MV-4-11 (cell line): ENCODE results near the gene WDR91.
A peak's percentile ranks its signal among the peaks of the same experiment; 100 is the strongest.
"Not testable (repeated sequence)": the region's sequence is repeated elsewhere in the genome, so short reads cannot be mapped to it uniquely, and the experiment has no call there.

Source experiments
- DNase-seq: peaks from one replicate; lab custom pipeline; 2025; lab: John Stamatoyannopoulos, UW

The WDR91 gene

GRCh38 chr7:135179321-135179925 lies 31.9 kb downstream of the WDR91 start:
- no peak for DNase-seq

- DNase-seq: no peak
Measured at GRCh38 chr7:135178364-135178763, 33.0 kb downstream of the WDR91 start.

- DNase-seq: no peak
Measured at GRCh38 chr7:135177028-135177696, 34.2 kb downstream of the WDR91 start.

- DNase-seq: no peak
Measured at GRCh38 chr7:135175931-135176330, 35.4 kb downstream of the WDR91 start.

GRCh38 chr7:135174941-135175340 lies 36.4 kb downstream of the WDR91 start:
- no peak for DNase-seq

- DNase-seq: not testable (repeated sequence)
Measured at GRCh38 chr7:135173916-135174315, 37.4 kb downstream of the WDR91 start.

GRCh38 chr7:135171581-135172291 lies 39.6 kb downstream of the WDR91 start:
- DNase-seq: peak; percentile 52

- peak; percentile 43 for DNase-seq
Measured at GRCh38 chr7:135170998-135171481, 40.3 kb downstream of the WDR91 start.

- peak; percentile 93 for DNase-seq
Measured at GRCh38 chr7:135170274-135170997, 40.9 kb downstream of the WDR91 start, which contains the start of gene CYREN. CYREN (minus strand) TSS chr7:135170707; CDS start chr7:135168922, 1,785 bp downstream.

GRCh38 chr7:135169964-135170273 lies 41.4 kb downstream of the WDR91 start:
- peak; percentile 81 for DNase-seq

- DNase-seq: peak; percentile 19
Measured at GRCh38 chr7:135169141-135169963, 42.0 kb downstream of the WDR91 start.

- no peak for DNase-seq
Measured at GRCh38 chr7:135168489-135169140, 42.7 kb downstream of the WDR91 start.

- no peak for DNase-seq
Measured at GRCh38 chr7:135168001-135168400, 43.3 kb downstream of the WDR91 start.

- DNase-seq: no peak
Measured at GRCh38 chr7:135167365-135167917, 43.9 kb downstream of the WDR91 start.

- no peak for DNase-seq
Measured at GRCh38 chr7:135166338-135166990, 44.9 kb downstream of the WDR91 start.

- no peak for DNase-seq
Measured at GRCh38 chr7:135165862-135166261, 45.5 kb downstream of the WDR91 start.

GRCh38 chr7:135164357-135165061 lies 46.8 kb downstream of the WDR91 start:
- no peak for DNase-seq

- no peak for DNase-seq
Measured at GRCh38 chr7:135162382-135163001, 48.8 kb downstream of the WDR91 start.

GRCh38 chr7:135161669-135162068 lies 49.7 kb downstream of the WDR91 start:
- no peak for DNase-seq
